GM19238 (cell line): ENCODE results near the gene MICALL2.

Experiments used
- DNase-seq: peaks from one replicate; pipeline ENCODE4 v3.0.0; 2011; ENCODE audit warnings: low spot score; ENCODE audit not compliant: insufficient read length

Gene MICALL2

GRCh38 chr7:1418505-1419309 lies 40.6 kb downstream of the MICALL2 start:
- no peak for DNase-seq

DNA sequence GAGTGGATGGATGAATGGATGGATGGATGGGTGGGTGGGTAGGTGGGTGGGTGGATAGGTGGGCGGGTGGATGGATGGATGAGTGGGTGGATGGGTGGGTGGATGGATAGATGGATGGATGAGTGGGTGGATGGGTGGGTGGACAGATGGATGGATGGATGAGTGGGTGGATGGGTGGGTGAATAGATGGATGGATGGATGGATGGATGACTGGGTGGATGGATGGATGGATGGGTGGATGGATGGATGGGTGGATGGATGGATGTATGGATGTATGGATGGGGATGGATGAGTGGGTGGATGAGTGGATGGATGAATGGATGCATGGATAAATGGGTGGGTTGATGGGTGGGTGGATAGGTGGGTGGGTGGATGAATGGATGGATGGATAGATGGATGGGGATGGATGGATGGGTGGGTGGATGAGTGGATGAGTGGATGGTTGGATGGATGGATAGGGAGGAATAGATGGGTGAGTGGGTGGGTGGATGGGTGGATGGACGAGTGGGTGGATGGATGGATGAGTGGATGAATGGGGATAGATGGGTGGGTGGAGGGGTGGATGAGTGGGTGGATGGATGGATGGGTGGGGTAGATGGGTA lies 43.8 kb downstream of the MICALL2 start:
- no peak for DNase-seq

DNA sequence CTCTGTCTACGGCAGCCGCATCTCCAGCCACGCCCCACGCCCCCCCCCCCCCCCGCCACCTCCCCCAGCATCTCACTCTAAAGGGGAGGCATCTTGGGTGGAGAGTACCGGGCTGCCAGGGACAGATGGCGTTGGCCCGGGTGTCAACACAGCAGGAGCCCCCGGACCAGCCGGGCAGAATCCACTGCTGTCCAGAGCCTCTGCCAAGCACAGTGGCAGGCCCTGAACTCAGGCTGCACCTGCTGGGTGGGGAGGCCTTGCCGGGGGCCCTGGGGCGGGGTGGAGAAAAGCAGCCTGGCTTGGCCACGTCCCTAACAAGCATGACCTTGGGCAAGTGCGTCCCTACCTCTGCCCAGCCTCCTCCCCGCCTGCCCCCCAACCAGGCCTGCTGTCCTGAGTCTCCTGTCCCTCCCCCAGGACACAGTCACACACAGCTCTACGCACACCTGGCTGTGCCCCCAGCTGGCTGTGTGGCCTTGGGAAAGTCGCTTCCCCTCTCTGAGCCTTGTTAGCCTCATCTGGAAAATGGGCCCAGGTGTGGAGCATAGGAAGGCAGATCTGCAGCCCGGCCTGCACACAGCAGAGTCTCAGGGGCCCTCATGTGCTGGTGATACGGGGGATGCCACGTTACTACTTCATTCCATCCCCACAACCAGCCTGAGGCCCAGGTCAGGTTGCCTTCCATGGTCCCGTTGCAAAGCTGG lies 45.2 kb downstream of the MICALL2 start:
- no peak for DNase-seq

- DNase-seq, result peak; percentile 90
Measured at GRCh38 chr7:1412322-1413261, 46.7 kb downstream of the MICALL2 start.

DNA sequence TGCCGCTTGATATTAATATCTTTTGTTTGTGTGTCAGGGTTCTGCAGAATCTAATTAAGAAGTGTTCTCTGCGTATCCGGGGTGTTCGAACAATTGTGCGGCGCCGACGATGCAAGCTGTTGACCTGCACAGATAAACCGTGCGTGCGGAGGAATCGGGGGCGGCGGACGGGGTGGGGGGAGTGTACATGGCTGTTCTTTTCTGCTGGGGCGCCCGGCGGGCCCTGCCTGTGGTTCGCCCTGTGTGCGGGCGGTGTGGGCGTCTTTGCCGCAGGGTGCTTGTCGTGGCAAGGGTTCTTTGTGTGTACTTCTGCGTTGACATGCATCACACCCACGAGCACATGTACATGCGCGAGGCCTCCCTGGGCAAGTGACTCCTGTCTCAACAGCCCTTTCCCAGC lies 47.9 kb downstream of the MICALL2 start:
- DNase-seq, result no peak

GRCh38 chr7:1410992-1411391 lies 48.3 kb downstream of the MICALL2 start:
- DNase-seq, result no peak

- no peak for DNase-seq
Measured at GRCh38 chr7:1409555-1409954, 49.7 kb downstream of the MICALL2 start.

- DNase-seq, result no peak
Measured at GRCh38 chr7:1408466-1408865, 50.8 kb downstream of the MICALL2 start.

DNA sequence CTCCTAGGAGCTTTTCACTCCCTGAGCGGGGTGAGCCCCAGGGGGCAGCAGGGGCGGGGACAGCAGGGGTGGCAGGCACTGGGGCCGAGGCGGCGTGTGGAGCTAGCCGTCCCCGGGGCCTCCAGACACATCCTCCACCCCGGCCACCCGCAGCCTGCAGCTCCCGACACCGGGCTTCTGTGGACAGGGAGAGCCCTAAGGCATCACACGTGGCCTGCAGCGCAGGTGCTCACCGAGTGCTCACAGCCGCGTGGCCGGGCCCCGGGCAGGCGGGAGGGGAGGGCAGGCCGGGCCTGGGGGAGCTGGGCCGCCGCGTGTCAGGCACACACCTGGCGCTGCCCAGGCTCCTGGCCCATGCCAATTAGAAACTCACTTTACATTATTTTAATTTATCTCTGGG lies 51.4 kb downstream of the MICALL2 start:
- no peak for DNase-seq

- no peak for DNase-seq
Measured at GRCh38 chr7:1404898-1405548, 54.2 kb downstream of the MICALL2 start.

GRCh38 chr7:1404460-1404809 lies 54.8 kb downstream of the MICALL2 start:
- DNase-seq, result no peak

- DNase-seq, result no peak
Measured at GRCh38 chr7:1403638-1404459, 55.4 kb downstream of the MICALL2 start.

DNA sequence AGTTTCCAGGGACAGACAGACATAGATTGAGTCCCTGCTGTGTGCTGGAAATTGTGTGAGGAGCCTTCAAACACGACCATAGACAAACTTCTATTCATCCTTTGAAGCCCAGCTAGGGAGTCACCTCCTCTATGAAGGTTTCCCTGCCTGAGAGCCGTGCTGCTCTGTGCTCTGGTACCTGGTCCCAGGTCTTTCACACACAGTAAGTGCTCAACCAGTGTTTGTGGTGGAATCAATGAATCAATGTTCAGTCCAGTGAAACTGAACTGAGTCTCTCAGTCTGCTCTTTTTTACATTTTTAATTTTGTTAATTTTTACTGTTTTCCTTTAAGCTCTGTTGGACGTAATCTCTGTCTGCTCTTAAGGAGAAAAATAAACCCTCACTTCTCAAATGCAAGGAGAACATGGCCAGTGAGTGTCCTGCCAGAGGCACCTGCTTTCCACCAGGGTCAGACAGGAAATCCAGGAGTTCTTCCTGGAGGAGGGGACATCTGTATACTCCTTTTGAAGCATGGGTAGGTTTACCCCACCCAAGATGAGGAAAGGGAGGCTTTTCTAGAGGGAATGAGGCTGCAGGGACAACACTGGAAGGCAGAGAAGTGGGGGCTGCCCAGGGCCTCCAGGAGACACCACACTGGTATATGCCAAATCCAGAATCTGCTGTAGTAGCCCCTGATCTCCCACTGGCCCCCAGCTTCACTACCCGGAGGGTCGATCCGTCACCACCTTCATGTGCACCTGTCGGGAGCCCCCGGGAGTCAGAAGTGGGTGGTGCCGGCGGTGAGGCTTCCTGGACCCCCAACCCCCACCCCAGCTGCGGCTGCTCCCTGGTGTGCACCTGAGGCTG lies 56.3 kb downstream of the MICALL2 start:
- DNase-seq, result no peak

DNA sequence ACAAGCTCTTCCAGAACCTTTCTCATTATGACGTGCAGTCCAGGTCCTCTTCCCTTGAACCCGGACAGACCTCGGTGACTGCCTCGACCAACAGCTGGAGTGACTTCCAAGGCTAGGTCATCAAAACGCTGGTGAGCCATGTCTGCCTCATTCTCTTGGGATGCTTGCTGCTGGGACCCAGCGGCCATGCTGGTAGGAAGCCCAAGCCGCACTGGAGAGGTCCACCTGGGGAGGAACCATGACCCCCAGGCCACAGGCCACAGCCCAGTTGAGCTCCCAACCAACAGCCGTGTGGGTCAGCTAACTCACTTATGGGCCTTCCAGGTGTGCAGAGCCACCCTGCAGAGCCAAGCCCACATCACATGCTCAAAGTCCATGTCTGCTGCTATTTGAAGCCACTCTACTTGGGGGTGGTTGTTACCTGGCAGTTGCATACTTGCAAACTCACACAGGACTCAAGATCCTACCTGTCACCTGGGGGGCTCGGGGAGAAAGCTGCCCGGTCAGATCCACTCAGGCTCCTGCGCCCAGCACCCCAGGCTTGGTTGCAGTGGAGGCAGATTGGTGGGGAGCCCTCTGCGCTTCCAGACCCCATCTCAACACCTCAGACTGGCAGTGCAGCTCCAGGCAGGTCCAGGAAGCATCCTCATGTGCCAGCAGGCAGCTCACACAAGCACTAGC lies 57.0 kb downstream of the MICALL2 start:
- no peak for DNase-seq

DNA sequence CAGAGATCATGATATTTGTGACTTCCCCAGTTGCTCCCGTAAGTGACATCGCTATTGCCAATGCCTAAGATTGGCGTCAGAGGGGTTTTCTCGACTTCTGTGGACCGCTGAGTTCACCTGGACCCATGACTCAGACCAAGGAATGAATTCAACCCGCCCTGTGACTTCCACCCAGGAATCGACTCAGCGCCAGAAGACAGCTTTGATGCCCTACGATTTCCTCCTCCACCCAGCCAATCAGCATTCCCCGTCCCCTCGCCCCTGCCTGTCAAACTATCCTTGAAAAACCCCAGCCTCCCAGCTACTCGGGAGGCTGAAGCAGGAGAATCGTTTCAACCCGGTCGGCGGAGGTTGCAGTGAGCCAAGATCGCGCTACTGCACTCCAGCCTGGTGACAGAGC lies 58.3 kb downstream of the MICALL2 start:
- no peak for DNase-seq

- DNase-seq, result no peak
Measured at GRCh38 chr7:1400371-1400770, 58.9 kb downstream of the MICALL2 start.

DNA sequence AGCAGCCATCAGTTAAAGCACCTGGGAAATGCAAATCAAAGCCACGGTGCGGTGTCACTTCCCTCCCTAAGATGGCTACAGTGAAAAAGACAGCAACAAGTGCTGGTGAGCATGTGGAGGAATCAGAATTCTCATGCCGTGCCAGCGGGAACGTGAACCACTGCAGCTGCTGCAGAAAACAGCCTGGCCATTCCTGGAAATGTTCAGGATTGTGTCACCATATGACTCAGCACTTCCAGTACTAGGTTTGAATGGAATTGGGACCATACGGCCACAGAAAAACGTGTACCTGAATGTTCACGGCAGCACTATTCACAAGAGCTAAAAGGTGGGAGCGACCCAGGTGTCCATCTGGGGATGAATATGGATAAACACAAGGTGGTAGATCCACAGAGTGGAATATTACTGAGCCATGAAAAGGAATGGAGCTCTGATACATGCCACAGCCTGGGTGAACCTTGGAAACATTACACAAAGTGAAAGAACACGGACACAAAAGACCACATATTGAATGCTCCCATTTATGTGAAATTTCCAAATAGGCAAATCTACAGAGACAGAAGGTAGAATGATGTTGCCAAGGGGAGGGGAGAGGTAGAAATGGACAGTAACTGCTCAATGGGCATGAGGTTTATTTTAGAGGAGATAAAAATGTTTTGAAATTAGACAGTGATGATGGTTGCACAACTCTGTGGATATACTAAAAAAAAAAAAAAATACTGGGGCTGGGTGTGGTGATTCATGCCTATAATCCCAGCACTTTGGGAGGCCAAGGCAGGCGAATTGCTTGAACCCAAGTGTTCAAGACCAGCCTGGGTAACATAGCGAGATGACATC lies 61.6 kb downstream of the MICALL2 start:
- DNase-seq, result no peak

GRCh38 chr7:1396195-1396594 lies 63.1 kb downstream of the MICALL2 start:
- DNase-seq, result no peak
